ENCODE data around the gene CHADL. TPM values are rescaled to one million over a fixed set of nuclear protein-coding genes. Genes with fewer than 3 reads are reported as not detected.

The CHADL gene
- total RNA-seq, 1 donor from 2014 or later, result 0.20 TPM

DNA sequence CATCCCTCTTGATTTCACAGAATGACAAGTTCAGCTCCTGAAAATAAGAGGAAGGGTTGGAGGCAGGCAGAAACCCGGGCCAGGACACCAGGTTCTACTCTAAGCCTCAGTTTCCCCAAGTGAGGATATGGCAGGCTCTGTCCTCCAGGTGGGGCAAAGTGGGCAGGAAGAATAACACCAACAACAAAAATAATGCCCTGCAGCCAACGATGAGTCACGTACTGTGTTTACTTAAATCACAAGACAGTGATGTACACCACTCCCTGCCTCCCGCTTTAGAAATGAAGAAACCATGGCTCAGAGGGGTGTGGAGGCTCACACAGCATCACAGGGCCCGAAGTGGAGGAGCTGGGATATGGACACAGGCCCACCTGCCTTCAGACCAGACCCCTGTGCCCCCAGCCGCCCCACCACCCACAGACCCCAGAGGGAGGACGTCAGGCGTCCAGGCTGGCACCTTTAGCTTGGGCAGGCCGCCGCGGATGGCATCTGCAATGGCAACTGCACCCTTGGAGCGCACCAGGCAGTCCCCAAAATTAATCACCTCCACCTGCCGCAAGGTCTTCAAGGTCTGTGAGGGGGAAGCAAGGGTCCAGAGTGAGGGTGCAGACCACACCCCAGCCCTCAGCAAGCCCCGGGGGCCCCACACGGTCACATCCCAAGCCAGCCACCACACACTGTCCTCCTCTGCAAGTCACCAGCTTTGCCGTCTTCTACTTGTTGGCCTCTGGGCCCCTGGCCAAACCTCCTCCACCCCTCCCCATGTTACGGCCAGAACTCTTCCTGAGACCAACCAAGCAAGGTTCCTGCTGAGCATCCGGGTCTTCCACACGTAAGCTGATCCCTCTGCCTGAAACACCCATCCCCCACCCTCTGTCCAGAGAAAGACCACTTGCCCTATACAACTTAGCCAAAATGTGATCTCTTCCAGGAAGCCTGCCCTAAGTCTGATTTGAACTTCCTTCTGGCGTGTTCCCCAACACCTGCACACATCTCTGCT is 15.8 kb upstream of the CHADL start:
- intact Hi-C loops (cut with micrococcal nuclease), result no loop called here

- intact Hi-C loops (cut with micrococcal nuclease), result no loop called here
Observed at GRCh38 chr22:41254230-41254629, 13.5 kb upstream of the CHADL start.

DNA sequence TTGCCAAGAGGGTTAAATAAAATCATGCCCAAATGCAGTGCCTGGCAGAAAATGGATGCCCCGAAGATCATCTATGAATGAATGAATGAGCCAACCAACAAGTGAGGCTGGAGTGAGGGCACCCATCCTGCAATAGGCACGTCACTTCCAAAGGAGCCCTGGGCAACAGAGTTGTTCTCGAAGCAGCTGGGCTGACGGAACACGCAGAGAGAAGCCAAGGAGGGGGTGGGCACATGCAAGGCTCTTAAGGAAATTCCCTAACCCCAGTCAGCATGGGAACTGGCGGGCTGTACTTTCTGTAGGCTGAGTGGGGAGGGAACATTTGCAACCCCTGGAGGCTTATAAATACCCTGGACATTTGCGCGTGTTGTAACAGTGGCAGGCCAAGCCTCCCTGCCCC is 11.6 kb upstream of the CHADL start:
- intact Hi-C loops (cut with micrococcal nuclease), result no loop called here

DNA sequence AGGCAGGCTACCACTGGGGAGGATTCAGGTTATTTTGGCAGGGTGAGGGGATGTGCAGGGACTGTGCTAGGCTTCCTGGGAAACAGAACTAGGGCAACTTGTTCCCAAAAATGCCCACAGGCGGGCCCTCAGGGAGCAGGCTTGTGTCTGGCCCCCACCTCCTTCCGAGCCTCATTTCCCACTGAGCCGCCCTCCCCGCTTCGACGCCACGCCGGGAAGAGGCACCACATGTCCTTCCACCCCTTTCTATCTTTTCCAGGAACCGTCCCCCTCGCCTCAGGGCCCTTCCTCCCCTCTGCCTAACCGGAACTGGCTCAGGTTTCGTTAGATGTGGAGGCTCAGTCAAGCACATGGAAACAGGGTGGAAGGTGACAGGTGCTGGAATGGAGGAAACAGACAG is 9.4 kb upstream of the CHADL start:
- intact Hi-C loops (cut with micrococcal nuclease), result no loop called here

DNA sequence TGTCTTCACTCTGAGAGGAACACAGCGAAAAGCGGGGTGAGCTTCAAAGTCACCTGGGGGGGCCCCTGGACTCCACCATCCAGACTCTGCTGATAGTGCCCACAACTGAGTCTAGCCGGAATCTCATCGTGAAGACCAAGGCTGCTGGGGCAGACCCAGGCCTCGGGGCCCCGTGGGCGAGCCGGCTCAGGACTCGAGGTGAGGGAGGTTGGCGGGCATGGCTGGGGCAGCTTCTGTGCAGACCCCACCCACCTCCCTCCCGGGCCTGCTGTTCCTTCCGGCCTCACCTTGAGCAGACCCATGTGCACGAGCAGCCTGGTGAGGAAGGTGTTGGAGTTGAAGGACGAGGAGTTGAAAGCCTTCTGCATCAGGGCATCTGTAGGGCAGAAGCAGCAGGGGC is 8.7 kb upstream of the CHADL start:
- intact Hi-C loops (cut with micrococcal nuclease), result no loop called here

GRCh38 chr22:41248758-41249157 is 8.0 kb upstream of the CHADL start:
- intact Hi-C loops (cut with micrococcal nuclease), result no loop called here

DNA sequence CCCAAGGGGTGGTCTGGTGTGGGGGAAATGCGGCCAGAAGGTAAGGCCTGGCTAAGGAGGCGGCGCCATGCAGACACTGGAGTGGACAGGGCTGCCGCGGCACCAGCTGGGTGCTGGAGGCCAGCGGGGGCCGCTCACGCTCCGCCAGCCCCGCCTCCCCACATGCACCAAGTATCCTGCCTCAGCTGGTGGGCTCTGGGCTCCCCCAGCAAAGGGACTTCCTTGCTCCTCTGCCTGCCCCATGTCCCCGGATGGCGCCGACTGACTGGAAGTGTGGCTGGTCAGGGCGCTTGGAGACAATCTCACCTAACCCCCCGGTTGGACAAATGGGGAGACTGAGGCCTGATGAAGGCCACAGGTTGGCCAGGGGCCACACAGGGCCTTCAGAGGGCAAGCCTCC is 7.6 kb upstream of the CHADL start:
- intact Hi-C loops (cut with micrococcal nuclease), result no loop called here

- intact Hi-C loops (cut with micrococcal nuclease), result no loop called here
Observed at GRCh38 chr22:41247703-41248102, 7.0 kb upstream of the CHADL start.

GRCh38 chr22:41245917-41246499 is 5.3 kb upstream of the CHADL start:
- intact Hi-C loops (cut with micrococcal nuclease), result no loop called here

DNA sequence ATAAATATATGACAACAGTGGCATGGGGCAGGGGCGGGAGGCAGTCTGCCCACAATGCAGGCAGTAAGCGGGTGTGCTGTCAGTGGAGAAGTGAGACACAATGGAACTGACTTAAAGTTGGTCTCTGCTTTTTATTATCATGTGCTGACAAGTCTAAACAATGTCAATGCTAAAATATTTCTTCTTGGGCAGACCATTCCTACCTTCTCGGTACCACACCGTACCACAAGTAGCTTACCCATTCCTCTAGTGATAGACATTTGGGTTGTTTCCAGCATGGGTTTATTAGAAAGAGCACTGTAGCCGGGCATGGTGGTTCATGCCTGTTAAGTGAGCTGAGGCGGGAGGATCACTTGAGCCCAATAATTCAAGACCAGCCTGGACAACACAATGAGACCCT is 2.6 kb upstream of the CHADL start:
- intact Hi-C loops (cut with micrococcal nuclease), result no loop called here

DNA sequence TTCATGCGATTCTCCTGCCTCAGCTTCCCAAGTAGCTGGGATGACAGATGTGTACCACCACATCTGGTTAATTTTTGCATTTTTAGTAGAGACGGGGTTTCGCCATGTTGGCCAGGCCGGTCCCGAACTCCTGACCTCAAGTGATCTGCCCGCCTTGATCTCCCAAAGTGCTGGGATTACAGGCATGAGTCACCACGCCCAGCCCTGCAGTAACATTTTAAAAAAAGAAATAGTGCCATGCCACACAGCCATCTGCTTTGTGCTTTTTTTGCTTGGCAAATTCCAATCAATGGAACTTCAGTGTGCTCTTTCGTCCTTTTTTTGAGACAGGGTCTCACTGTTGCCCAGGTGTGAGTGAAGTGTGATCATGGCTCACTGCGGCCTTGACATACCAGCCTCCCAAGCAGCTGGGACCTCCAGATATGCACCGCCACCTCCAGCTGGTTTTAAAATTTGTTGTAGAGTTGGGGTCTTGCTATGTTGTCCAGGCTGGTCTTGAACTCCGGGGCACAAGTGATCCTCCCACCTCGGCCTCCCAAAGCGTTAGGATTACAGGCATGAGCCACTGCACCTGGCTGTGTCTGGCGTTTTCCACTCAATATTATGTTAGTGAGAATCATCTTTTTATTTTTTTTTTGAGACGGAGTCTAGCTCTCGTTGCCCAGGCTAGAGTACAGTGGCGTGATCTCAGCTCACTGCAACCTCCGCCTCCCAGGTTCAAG is 1.8 kb upstream of the CHADL start:
- intact Hi-C loops (cut with micrococcal nuclease), result no loop called here

DNA sequence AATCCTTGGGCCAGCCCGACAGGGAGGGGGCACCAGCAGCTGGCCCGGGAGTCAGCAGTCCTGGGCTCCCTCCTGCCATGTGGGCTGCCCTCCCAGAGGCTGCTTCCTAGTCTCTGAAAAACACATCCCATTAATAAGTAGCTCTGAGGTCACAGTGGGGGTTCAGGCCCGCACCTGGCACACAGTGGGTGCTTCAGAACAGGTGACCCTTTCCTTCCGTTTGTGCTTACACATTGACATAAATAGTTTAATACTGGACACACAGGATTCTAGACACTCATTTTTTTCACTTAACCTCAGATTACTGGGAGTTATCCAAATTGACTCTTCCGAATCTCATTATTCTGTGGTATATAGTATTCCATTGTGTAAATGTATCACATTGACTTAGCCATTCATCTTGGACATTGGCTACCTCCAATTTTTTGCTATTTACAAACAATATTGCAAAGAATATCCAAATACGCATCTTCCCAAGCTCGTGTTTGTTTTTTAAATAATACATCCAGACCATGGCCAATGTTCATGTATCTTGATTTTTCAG is 474 bp upstream of the CHADL start:
- intact Hi-C loops (cut with micrococcal nuclease), result no loop called here

DNA sequence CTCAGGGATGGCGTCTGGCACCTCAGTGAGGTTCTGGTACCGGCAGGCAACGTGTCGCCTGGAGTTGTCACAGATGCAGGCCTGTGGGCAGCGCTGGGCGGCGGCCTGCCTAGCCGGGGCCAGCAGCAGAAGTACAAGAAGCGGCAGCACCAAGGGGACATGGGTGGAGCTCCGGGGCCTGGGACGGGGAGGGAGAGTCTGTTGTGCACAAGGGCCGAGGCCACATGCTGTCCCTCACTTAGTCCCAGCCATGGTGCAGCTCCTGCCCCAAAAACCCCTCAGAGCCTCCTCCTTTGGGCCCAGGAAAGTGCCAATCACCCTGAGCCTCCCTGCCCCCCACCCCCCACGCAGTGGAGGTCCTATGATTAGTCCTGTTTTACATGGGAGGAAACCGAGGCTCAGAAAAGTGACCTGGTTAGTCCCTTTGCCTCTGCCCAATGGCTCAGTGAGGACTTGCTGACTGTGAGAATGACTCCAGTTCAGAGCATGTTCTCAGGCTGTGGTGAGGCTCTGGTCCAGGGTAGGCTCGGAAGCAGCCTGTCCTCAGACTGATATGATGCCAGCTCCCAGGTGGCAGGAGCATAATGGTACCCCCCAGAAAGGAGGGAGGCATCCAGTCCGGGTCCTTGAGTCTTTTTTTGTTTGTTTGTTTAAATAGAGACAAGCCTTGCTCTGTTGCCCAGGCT is 1.1 kb downstream of the CHADL start:
- intact Hi-C loops (cut with micrococcal nuclease), result no loop called here

GRCh38 chr22:41238570-41239442 is 1.9 kb downstream of the CHADL start:
- intact Hi-C loops (cut with micrococcal nuclease), result no loop called here

- intact Hi-C loops (cut with micrococcal nuclease), result loop anchor here (1.0 kb wide), 1 partner anchor 316 kb away; no protein-coding TSS in a partner anchor
Observed at GRCh38 chr22:41237707-41238569, 2.8 kb downstream of the CHADL start.

DNA sequence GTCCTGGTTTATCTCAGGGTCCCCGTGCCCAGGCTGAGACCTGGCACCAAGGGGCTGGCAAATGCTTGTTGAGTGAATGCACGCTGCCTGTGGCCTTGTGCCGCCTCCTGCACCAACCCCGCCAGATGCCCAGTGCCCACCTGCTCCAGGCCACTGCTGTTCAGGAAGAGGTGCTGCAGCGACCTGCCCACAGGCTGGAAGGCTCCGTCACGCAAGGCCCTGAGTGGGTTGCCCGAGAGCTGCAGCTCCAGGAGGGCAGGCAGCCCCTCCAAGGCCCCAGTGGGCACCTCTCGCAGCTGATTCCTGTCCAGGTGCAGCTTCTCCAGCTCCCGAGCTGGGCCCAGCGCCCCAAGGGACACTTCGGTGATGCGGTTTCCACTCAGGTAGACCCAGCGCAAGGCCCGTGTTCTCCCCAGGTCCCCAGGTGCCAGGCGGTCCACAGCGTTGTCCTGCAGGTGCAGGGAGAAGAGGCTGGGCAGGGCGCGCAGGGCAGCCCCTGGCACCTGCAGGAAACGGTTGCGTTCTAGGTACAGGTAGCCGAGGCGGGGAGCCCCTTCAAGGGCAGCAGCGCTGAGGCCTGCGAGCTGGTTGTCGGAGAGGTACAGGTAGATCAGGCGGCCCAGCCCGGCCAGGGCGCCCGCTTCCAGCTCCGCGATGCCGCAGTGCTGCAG is 3.6 kb downstream of the CHADL start:
- intact Hi-C loops (cut with micrococcal nuclease), result loop anchor here (1.0 kb wide), 1 partner anchor 315 kb away; no protein-coding TSS in a partner anchor

DNA sequence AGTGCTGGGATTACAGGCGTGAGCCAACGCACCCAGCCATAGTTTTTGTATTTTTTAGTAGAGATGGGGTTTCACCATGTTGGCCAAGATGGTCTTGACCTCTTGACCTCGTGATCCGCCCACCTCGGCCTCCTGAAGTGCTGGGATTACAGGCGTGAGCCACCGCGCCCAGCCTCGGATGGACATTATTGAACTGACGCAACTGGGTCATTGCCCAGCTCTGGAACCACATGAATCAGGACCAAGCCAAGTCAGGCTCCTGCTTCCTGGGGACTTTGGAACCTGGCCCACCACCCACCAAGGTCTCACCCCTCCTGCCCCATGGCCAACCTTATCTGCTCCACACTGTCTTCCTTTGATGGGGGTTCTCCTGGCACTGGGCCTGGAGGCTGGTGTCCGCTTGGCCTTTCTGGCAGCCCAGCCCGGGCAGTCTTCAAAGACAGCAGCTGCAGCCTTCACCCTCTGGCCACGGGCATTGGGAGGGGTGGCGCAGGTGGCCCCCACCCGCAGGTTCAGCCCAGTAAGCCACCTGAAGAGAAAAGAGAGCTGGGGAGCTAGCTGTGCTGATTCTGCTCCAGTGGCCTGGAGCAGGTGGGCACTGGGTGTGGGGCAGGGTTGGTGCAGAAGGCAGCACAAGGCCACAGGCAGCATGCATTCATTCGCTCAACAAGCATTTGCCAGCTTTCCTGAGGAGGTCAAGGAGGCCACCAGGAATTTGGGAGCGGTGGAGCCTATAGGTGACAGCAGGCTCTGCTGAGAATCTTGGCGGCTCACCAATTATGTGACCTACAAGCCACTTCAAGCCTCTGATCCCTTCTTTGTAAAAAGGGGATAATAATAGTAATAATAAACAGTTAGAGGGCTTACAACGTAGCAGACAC is 5.7 kb downstream of the CHADL start:
- intact Hi-C loops (cut with micrococcal nuclease), result no loop called here

DNA sequence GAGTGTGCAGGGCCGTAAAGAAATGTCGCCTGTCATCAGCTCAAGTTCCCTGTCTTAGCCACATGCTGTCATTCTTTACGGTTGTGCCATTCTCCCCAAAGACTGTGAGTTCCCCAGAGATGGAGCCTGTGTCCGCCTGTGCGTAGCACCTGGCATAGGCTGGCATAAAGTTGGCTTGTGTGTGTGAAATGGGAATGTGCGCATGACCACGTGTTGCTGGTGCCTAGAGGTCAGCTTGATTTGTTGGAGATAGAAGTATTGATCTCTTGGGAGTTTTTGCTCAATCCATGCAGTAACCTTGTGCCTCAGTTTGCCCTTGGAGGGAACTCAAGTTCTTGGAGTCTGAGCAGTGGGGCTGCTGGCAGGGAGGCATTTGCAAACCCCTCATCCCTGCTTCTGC is 9.4 kb downstream of the CHADL start:
- intact Hi-C loops (cut with micrococcal nuclease), result no loop called here

Measured in T-helper 2 cell treated with Interferon-gamma antibody and Interleukin-4, amounts not matched to agents 100 ng/mL and 5 ng/mL, for 36 hours (primary cell).